HG03469 (cell line): ENCODE measurements around the gene ZCWPW2.

ENCODE experiments used
- ATAC-seq: cut with Tn5 transposase; IDR thresholded peaks from one replicate; pipeline ENCODE4 v1.9.1; 2021; ENCODE audit warnings: mild to moderate bottlenecking, moderate library complexity, moderate number of reproducible peaks; ENCODE audit not compliant: unreplicated experiment

ZCWPW2 gene

DNA sequence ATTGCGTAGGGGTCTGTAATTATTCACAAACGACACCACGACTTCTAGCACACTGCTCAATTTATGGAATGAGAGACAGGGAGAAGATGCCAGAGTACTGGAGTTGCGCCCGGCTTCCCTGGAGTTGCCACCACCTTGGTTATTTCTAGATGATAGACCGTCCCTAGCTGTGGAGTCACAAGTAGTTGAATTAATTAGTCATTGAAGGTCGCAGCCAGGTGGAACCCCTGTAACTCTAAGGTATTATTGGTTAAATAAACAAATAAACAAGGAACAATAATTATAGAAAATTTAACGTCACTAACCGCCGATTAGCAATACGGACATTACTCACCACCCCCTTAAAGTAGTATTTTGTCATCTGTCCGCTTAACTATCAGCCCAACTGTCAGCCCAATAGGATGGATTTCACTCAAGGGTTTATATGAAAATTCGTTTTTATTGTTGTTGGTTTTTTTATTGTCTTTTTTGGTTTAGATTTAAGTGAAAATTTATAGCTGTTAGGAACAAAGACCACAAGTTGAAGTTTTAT is 1.0 kb downstream of the ZCWPW2 start:
- ATAC-seq: no peak

- no peak for ATAC-seq
These were observed 27.9 kb downstream of the ZCWPW2 start for GRCh38 chr3:28376424-28376823.

GRCh38 chr3:28386049-28386448 is 37.5 kb downstream of the ZCWPW2 start:
- no peak for ATAC-seq

DNA sequence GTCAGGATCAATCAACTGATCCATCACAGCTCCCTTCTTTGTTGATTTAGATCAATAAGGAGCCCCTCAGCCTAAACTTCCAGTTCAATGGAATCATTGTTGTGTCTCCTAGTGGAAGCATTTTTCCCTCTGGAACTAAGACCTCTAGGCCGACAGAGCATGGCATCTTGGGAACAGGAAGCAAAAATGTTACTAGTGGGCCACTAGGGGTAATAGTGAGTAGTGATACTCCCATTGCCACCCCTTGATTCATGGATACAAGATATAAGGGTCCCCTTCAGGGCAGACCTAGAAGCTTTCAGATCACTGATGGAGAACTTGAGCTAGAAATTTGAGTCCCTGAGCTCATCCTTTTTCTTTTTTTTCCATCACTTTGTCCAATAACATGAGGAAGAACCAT is 40.5 kb downstream of the ZCWPW2 start:
- no peak for ATAC-seq

GRCh38 chr3:28399206-28399605 is 50.7 kb downstream of the ZCWPW2 start:
- ATAC-seq: no peak

GRCh38 chr3:28406241-28406640 is 57.7 kb downstream of the ZCWPW2 start:
- no peak for ATAC-seq

GRCh38 chr3:28449398-28449797 is 100.9 kb downstream of the ZCWPW2 start:
- no peak for ATAC-seq

DNA sequence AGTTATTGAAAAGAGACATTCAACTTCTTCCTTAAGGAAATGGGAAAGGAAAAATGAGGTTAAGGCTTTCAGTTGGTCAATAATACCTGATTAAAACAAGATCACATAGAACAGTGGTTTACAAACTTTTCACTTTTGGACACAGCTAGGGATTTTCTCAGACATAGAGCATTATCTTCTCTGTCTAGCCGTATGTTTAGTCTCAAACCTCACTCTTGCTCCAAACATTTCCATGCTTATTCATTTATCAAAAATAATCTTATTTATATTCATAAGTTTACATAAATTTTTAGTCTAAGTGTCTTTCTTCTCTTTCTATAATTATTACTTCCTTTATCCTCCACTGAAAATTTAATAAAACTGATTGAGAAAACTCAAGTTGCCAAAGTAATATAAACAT is 114.3 kb downstream of the ZCWPW2 start:
- ATAC-seq: no peak

GRCh38 chr3:28467414-28467813 is 118.9 kb downstream of the ZCWPW2 start:
- ATAC-seq: no peak

DNA sequence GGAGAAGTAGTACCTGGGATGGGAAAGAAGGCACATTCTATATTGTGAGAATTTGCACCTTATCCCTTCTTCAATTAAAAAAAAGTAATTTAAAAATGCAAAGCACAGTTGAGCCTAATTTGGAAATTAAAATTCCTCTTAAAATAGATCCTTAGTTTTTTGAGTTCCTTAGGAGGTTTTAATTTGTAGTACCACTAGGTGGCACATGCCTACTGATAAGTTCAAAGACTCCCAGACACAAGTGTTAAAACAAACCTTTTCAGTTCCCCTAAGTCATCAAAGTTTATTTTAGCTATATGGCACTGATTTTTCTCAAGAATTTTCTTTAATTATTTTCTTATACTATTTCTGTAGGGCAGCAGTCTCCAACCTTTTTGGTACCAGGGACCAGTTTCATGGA is 127.7 kb downstream of the ZCWPW2 start:
- peak; percentile 64 for ATAC-seq

DNA sequence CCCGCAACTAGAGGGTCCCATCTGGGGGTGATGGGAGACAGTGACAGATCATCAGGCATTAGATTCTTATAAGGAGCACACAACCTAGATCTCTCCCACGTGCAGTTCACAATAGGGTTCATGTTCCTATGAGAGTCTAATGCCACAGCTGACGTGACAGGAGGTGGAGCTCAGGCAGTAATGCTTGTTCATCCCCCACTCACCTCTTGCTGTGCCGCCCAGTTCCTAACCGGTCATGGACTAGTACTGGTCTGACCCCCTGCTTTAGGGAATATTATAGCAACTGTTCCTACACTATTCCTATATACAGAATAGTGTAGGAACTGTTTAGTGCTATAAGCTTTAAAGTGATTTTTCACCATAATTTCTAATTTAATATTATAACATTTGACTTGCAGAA is 128.2 kb downstream of the ZCWPW2 start:
- no peak for ATAC-seq

GRCh38 chr3:28485164-28485563 is 136.6 kb downstream of the ZCWPW2 start:
- ATAC-seq: no peak

DNA sequence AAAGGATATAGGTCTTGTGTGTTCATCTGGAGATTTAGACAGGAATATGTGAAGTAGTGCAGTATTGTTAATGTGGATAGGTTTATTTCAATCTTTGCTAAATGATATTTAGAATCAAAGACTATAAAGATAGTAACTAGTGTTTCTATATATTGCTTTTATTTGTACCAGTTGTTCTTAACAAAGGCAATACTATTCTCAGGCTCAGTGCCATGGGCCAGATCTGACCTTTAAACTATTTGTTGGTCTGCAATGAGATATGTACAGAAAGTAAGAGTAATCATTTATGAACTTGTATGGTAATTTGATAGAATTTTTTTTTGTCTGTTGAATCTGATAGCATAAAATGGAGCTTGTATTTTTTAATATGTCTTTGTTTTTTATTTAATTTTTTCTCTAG is 146.8 kb downstream of the ZCWPW2 start:
- ATAC-seq: no peak

DNA sequence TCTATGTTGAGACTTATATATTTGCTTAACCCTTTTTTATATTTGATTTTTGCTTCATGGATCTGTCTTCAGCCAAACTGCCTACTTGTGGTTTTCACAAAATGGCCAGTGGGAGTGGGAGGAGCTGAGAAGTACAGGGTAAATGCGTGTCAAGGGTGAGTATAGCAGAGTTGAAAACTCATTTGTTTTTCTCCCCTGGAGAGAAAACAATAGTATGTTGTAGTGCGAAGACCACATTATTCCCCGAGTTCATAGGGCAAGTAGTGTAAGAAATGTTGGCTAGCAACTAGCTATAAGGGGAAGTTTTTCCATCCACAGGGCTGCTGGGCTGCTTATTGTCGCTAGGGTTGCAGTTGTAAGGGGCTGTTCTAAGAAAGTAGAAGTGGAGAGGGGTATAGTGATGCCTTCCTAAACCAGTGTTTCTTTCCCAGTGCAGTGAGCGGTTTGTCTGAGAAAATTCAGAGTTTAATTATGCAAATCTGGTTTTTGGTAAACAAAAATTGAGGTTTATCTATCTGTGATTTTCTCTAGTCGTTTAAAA is 153.9 kb downstream of the ZCWPW2 start:
- ATAC-seq: no peak

DNA sequence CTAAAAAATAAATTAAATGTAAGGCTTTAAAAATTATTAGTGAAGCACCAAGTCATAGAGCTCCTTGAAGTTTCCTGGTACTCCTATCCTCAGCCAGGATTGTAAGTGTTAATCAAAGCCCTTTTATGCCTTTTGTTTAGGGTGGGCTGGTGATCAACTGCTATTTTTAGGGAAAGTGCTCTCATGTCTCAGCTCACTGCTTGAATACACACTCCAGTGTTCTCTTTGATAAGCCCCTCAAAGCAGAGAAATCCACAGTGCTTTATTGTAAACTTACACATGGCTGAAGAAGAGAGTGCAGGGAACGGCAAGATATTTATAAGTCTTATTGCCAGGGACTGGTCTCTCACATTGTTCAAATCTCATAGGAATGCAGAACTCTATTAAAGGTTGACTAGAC is 156.5 kb downstream of the ZCWPW2 start:
- ATAC-seq: no peak

GRCh38 chr3:28521663-28522062 is 173.1 kb downstream of the ZCWPW2 start:
- no peak for ATAC-seq

GRCh38 chr3:28542351-28542750 is 193.8 kb downstream of the ZCWPW2 start:
- no peak for ATAC-seq

DNA sequence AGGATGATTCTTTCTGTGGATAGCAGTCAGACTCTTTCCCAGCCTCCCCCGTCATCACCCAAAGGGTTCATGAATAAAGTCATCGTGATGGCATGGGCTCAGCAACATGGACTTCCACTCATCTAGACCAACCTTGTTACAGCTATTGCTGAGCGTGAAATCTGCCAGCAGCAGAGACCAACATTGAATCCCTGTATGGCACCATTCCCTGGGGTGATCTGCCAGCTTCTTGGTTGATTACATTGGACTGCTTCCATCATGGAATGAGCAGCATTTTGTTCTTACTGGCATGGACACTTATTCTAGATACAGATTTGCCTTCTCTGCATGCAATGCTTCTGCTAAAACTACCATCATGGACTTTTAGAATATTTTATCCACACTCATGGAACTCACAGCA is 195.7 kb downstream of the ZCWPW2 start:
- ATAC-seq: no peak

GRCh38 chr3:28544831-28545230 is 196.3 kb downstream of the ZCWPW2 start:
- no peak for ATAC-seq

- ATAC-seq: no peak
These were observed 199.2 kb downstream of the ZCWPW2 start for GRCh38 chr3:28547677-28548076.

DNA sequence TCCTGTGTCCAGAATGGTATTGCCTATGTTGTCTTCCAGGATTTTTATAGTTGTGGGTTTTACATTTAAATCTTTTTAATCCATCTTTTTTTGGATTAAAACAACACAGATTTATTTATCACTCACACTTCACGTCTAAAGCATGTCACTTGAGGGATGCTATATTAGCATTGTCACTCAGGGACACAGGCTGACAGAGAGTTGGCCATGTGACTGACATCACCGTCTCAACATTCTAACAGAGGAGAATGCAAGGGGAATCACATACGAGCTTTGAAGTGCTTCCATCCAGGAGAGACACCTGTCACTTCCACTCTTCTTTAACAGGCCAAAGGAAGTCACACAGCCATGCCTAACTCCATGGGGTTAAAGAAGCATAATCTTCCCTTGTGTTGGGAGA is 204.7 kb downstream of the ZCWPW2 start:
- no peak for ATAC-seq

DNA sequence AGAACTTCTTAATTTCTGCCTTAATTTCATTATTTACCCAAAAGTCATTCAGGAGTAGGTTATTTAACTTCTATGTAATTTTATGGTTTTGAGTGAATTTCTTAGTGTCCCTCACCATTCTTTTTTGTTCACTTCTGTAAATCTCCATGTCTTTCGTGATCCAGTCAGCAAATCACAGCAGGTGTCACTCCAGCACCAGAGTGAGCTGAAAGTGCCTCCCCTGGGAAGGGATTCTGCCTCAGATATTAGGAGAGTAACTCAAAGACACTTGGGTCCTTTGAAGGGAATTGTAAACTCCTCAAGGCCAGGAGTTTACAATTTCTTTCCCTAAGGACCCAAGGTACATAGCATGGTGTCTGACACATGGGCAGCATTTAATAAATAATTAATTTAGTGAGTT is 207.7 kb downstream of the ZCWPW2 start:
- no peak for ATAC-seq

DNA sequence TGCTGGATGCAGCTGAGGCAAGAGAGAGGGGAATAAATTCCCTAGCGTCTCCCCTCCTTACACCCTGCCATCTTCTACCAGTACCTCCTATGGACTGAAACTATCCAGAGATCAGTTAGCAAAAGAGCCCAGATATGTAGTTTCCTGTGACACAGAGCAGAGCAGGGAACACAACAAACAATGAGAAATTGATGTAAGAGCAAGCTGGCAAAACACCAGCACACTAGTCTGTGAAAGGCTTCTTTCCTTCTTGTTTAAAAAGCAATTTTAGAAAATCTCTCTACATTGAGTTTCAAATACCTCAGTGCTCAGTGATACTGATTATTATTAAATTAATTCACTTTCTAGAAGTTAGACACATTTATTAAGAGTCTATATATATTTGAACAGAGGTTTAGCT is 215.7 kb downstream of the ZCWPW2 start:
- ATAC-seq: no peak
